GM19238 (cell line): ENCODE data around the gene C1QTNF7.

Experiments used
- DNase-seq: peaks from one replicate; pipeline ENCODE4 v3.0.0; 2011; ENCODE audit warnings: low spot score; ENCODE audit not compliant: insufficient read length

Gene C1QTNF7, protein sequence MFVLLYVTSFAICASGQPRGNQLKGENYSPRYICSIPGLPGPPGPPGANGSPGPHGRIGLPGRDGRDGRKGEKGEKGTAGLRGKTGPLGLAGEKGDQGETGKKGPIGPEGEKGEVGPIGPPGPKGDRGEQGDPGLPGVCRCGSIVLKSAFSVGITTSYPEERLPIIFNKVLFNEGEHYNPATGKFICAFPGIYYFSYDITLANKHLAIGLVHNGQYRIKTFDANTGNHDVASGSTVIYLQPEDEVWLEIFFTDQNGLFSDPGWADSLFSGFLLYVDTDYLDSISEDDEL

DNA sequence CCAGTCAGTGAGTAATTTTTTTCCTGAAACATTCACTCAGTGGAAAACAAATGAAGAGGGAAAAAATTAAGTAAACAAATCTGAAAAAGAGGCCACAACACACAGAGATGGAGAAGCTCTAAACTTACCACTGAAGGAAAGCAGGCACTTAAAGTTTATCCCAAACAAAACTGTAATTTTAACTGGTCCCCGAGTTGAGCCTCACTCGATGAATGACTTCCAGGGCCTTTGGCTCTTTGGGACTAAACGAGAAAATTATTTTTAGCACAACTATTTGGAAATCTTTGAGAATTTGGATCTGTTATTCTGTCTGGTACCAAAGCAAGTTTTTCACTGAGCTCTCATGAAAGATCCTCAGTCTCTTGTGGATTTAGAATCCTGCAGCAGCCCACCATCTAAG, at the start of gene C1QTNF7:
Gene C1QTNF7 (plus strand): TSS at position 333 of the 400 bp plus-strand sequence. CDS start 7,711 bp downstream, outside the sequence.
- no peak for DNase-seq

DNA sequence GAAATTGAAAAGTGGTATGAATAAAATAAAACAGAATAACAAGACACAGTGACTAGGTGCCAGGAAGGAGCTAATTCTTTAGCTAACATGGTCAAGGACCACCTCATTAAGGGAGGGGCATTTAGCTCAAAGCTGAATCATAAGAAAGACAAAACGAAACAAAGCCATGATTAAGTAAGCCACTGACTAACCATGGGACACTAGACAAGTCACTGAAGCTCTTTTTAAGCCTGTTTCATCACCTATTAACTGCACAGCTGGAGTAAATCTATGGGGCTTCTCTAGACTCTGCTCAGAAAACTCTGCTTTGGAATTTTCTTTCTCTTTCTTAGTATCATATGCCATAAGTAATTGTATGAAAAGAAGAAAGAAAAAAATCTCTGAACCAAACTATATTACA, 49.8 kb upstream of the C1QTNF7 start:
- DNase-seq = no peak

DNA sequence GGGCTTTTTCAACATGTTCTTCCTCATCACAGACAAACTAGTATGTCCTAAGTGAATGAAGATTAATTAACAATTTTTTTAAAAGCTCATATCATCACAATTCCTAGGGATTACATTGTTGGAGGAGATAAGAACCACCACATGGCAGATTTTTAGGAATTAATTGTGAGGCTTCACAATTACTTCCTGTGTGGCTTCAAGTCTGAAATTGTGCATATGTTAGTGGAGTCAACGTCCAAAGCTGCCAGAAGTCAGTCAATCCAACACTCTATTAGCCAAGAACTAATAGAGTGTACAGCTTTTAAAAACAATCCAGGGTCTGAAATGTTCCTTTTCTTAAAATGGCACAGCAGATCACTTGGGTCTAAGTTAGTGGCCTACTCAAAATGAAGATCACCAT, 49.3 kb upstream of the C1QTNF7 start:
- DNase-seq = no peak

DNA sequence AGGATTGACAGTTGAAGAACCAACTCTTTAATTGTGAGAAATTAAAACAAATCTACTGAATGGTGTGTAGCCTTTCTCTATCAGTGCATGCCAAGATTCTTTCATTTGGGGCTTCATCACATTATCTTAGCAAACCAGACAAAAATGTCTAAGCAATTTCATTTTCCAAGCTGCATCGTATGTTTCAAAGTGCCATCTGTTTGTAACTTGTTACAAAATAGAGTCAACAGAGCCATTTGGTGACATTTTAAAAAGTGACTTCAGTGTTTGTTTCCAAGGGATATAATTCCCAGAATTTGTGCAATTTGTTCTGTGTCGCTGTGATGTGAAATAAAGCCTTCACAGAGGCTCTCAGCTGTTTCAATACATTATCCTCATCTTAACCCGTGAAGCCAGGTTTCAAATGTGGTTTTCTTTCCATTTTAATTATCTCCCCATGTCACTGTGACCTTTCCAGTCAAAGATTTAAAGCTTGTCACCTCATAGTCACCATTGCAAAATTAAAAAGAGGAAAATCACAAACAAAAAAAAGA, 46.0 kb upstream of the C1QTNF7 start:
- DNase-seq = no peak

DNA sequence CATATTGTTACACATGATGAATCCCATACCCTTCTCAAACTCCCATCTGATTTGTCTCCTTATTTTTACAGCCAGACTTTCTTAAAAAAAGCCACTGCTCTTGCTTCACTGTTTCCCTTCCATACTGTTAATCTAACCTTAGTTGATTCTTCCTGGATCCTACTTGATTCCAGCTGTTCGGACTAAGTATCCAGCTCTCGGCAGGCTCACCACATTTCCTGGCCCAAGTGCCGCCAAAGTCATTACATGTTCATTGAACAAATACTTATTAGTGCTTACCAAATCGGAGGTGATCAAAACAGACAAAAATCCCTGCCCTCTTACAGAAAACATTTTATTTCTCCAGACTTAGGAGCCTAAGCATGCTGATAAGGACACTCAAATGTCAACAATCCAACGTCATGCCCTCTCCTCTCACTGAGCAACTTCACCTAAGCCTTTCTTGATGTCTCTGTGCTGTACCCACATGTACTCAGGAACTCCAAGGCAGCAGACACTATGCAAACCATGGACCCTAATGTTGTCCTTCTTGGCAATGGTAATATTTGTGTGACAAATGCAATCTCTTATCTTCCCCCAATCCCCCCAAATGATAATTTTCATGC, 45.1 kb upstream of the C1QTNF7 start:
- no peak for DNase-seq

DNA sequence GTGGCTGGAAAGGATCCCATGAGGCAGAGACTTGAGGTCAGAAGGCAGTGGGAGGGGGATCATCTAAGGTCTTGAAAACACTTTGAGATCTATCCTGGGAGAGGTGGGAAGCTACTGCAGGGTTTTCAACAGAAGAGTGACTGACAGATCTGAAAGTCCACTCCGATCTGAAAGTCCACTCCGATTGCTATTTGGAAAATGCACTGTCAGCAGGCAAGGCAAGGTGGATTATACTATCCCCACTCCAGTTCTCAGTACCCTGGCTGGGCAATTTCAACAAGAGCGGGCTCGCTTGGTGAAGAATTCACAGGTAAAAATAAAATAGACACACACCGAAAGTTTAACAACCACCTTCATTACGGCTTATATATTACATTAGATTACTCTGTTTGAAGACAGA, 42.3 kb upstream of the C1QTNF7 start:
- no peak for DNase-seq

DNA sequence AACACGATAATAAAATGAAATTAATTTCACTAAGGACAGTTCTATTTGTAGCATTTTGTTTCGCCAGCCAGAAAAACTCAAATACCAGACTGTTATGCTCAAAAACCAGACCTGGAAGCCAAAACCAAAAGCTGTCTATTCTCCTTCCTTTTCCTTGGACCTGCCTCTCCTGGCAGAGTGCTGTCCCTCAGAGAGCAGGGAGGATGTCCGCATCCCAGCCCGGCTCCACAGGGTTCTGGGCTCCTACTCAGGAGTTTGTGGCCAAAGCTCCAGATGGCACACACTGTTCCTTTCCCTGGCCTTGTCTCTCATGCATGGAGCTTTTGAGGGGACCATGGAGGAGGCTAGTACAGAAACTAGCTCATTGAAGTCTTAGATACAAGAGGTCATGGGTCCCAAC, 41.9 kb upstream of the C1QTNF7 start:
- no peak for DNase-seq

DNA sequence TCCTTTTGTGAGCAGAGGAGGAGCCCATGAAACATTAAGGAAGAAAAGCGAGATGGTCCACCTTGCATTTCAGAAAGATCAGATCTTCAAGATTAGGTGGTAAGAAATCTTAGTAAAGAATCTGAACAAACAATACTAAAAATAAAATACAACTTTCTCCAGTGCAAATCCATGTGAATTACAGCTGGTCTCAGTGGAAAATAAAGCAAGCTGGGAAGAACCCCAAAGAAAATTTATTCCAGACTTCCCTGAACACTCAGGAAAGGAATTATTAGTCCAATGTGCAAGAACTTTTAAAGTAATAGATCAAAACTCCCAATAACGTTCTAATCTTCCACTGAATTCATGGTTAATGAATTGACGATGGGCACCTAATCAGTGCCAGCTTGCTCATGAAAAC, 37.3 kb upstream of the C1QTNF7 start:
- DNase-seq = no peak

DNA sequence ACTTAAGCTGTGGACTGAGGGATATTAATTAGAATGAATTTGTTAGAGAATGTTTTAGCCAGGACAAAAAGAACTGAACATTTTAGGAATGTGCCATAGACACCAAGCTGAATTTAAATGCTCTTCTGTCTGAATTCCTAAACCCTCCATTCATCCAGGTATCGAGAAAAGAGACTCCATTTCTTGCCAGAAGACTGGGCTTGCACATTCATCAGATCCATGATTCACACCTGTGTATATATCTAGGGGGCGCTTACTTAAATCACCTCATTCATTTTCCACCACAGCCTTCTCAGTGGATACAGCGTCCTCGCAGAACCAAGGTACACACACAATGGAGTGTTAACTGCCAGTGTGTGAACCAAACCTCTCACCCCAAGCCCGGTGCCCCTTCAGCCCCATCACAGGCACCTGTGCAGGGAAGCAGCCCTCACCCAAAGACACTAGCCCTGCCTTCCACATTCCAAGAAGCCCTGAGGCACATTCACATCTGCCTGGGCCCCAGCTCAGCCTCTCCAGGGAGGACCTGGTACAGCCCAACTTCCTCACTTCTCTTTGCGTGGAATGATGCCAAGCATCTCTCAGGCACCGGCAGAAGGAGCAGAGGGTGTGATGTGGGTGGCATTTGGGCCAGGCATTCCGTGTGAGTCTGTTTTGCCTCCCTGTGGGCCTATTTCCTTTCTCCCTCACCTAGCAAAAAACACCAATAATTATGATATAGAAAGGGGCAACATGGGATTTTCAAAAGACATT, 35.6 kb upstream of the C1QTNF7 start:
- no peak for DNase-seq

DNA sequence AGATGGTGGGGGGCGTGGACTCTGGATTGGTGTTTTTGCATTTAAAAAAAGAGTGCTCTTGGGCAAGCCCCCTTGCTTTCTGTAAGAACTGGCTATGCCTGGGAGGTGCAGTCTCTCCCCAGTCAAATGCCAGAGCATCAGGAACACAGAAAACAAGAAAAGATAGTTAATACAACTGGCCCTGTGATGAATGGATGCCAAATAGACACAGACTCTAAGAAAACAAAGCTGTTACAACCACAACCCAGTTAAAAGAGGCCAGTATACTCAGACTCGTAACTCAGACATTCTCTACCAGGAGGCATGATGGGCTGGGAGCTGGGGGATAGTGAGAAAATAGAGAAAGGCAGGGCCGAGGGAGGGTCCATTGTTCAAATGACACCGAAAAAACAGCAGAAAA, 32.5 kb upstream of the C1QTNF7 start:
- no peak for DNase-seq

DNA sequence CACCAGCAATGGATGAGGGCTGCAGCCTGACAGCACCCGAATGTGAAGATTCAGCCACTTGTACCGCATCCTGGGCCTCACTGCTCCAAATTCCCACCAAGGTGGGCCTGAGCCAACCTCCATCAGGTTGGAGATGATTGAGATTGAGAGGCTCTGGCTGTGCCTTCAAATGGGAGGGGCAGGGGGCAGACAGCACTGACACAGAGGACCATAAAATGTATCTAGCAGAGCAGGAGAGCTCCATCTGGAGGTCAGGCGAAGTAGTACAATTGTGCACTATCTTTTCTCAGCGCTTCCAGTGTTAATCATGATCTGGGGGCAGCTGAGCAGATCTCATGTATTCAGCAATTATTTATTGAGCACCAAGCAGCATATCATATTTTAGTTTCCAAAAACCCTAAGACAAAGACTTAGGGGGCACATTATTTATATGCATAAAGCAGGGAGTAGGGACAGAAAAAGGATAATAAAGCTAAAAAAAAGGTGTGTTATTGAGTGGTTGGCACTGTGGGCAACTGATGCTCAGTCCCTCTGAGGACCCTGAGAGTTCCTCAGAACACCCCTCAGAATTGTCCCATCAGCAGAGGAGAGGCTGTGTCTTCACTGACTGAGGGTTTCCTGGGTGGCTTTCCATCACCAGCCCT, 31.6 kb upstream of the C1QTNF7 start:
- DNase-seq = peak; percentile 35

DNA sequence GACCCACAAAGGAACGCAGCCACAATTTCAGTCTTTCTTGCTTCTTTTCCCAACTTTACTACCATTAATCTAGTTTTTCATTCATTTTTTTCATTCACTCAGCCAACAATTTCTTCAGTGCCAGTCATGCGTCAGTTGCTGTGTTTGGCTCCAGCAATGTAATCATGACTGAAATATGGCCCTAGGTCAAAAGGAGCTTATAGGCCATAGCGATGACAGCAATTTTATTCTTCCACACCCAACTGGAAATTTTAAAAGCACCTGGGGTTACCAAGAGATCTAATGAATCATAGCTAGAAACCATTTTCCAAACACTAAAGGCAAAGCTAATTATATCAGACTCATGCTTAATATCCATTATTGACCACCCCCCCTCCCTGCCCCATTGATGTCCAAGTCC, 29.8 kb upstream of the C1QTNF7 start:
- no peak for DNase-seq

DNA sequence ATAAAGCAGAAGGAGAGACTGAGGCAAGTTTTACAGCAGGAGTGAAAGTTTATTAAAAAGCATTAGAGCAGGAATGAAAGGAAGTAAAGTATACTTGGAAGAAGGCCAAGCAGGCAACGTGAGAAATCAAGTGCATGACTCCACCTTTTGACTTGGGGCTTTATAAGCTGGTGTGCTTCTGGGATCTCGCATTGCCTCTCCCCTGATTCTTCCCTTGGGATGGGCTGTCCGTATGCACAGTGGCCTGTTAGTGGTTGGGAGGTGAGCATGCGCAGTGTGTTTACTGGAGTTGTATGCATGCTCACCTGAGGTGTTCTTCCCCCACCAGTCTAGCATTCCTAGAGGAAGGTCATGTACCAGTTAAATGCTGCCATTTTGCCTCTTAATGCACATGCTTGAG, 29.1 kb upstream of the C1QTNF7 start:
- DNase-seq = no peak

DNA sequence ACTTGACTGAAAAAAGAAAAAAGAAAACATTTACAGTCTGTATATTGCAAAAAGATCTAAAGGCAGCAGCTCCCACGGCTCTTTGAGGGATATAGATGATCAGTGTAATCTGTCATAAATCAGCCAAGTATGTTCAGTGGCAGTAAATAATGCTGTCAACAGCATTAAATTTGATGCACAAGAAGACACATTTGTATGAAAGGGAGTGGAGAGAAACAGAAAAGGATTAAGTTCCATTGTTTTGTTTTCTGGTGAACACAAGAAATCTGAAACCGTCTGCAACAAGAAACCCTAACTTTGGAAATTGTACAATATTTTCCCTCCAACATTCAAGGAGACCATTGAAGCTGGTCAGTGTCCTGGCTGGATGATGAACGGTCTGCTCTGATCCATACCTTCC, 27.6 kb upstream of the C1QTNF7 start:
- DNase-seq = no peak

DNA sequence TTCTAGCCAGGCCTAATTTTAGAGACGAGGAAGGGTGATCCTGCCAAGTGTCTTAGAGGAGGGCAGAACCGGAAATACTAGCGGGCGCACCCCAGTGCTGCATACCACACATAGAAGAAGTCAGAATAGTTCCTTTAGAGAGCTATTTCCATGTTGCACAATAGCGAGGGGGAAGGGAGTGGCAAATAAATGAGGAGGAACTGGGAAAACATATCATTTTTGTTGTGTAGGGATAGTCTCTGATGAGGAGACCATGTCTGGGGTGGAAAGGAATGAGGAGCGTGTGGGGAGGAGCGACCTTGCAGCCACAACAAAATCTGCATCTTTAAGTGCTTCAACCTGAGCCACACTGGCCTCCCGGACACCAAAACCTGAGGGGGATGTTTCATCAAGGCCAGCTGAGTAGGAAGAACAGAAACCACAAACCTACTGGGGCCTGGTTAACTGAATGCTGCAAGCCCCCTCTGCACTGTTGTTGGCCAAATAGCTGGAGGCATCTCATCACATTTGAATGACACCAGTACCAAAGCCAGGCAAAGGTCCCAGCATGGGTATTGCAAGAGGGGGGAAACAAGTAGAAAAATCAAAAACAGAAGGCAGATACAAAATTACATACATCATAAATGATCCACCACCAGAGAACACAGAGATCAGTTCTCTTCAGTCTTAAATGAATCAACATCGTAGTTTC, 26.7 kb upstream of the C1QTNF7 start:
- no peak for DNase-seq

DNA sequence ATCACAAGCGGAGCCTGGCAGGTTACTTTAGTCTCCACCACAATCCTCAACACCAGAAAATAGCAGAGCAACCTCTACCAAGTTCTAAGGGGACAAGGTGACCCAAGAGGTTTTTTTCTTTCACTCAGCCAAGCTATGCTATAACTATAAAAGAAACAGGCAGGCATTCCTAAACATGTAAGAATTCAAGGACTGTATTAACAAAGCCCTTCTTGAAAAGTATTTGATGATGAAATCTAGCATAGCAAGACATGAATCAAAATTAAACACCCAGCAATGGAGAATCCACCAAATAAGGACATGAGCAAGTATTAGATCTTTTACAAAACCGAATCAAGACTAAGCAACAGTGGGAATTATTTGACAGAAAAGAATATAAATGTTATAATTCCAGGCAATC, 25.7 kb upstream of the C1QTNF7 start:
- no peak for DNase-seq

DNA sequence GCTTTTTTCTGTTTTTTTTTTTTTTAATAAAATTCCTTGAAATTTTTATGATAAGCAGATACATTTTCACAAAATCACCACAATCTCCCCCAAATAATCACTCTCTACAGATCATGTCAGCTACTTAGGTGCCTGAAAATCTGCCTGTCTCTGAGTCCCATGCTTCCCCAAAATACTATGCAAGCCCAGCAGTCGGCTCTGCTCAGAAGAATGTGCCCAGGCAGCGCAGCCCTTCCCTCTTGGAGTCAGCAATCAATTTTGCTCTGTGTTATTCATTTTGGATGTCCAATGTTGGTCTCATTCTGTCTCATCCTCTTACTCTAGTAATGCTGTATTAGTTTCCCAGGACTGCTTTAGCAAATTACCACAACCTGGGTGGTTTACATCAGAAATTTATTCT, 24.9 kb upstream of the C1QTNF7 start:
- no peak for DNase-seq

DNA sequence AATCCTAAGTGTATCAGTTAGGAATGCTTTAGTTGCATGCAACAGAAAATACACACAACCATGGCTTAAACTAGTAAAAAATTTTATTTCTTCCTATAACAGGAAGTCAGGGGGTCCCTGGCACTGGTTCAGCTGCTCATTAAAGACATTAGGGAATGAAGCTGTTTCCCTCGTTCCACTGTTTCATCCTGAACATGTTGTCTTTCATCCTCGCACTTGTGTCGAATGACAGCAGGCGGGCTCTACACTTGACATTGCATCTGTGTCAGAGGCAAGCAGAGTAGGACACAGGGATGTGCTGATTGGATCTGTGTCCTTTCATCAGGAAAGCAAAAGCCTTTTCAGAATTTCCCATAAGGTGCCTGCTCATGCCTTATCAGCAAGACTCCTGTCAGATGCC, 22.8 kb upstream of the C1QTNF7 start:
- DNase-seq = no peak

DNA sequence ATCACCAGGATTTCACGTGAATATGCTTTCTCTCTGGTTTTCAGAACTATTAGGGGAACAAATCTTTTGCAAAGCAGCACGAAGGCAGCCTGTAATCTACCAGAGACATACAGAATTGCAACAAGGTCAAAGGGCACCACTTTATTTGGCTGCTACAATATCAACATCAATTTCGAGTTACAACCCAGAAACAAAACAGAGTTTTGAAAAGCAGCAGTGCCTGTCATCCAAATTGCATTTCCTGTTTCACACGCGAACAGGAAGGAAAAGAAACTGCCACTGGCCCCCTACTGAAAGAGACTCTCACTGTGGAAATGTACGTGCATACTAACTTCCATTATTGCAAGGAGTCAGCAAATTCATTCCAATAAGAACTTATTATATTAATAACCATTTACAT, 17.1 kb upstream of the C1QTNF7 start:
- DNase-seq = no peak

DNA sequence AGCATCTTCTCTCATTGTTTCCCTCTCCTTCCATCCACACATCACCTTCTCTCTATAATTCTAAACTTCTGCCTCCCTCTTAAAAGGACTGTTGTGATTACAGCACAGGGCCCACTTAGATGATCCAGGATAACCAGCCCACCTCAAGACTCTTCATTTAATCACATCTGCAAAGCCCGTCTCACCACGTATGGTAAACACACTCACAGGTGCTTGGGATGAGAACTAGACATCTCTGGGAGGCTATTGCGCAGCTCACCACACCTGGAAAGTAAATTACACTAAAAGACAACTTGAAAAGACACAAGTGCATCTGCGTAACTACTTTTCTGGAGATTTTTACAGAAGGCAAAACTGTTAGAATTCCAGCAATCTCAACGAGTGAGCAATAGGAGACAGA, 15.4 kb upstream of the C1QTNF7 start:
- no peak for DNase-seq

DNA sequence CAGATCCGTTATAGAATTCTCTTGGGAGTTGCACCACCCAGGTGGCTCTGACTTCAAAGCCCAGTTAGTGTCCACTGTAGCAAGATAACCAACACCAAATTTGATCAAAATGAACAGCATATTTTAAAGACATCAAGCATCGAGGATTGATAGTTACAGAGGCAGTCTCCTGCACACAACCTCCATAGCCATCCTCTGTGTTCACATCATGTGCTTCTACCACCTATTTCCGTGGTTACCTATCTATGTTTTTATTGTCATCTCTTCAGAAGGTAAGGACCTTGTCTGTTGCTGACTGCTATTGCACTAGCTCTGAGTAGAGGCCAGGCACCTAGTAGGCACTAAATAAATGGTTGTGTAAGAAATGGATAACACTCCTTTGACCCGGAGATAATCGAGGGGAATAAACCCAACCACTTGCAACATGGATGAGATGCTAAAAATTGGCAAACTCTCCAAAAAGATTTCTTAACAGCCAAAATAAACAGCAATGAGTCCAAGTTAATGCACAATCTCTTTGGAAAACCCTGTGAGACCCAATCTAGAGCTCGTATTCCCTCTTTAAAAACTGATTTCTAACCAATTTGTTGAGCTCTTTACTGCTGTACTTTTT, 14.7 kb upstream of the C1QTNF7 start:
- no peak for DNase-seq
